GM12878 (cell line): ENCODE measurements around the gene PKMYT1. TPM values are rescaled to one million over a fixed set of nuclear protein-coding genes. Genes with fewer than 3 reads are reported as not detected.

Source experiments
- ATAC-seq: fragments of 200-7000 bp; cut with Tn5 transposase; 3 replicates; pipeline ENCODE4 v1.9.1; 2020; ENCODE audit warnings: mild to moderate bottlenecking, moderate library complexity
- BruUV-seq: library from RNA; stranded (reverse); fragments of 400-500 nt; replicated peaks from 2 replicates; lab custom pipeline; 2021; lab: Mats Ljungman, UMichigan
- CTCF ChIA-PET: fragments of 300-600 bp; sonication (Branson Sonifier 250); formaldehyde crosslinking; extraction: SDS; loops from one replicate; lab custom pipeline; 2021; ENCODE audit warnings: inconsistent platforms; lab: Yijun Ruan, JAX
- POLR2A ChIA-PET: fragments of 350-600 bp; formaldehyde crosslinking; extraction: SDS; loops from one replicate; lab custom pipeline; 2021; ENCODE audit warnings: inconsistent platforms; lab: Charles Lee
- RAD21 ChIA-PET: fragments of 300-600 bp; sonication (Branson Sonifier 250); formaldehyde crosslinking; loops from one replicate; lab custom pipeline; 2023; ENCODE audit warnings: antibody characterized with exemption; ENCODE audit not compliant: unreplicated experiment; lab: Charles Lee
- SMC1A ChIA-PET: fragments of 300-600 bp; sonication (Branson Sonifier 250); formaldehyde crosslinking; loops from one replicate; lab custom pipeline; 2023; ENCODE audit not compliant: unreplicated experiment, uncharacterized antibody; lab: Charles Lee
- DNase-seq: peaks from one replicate; pipeline ENCODE4 v3.0.0-alpha.2; 2011; ENCODE audit warnings: low read depth, low spot score
- FAIRE-seq: peaks from 3 replicates; lab custom pipeline; 2011; peaks lifted over from hg19 to GRCh38; lab: Jason Lieb, UNC
- H2AFZ ChIP-seq: 2 replicates; pipeline ENCODE4 v1.6.0; 2011; ENCODE audit warnings: low read depth, low read length, control low read depth; ENCODE audit not compliant: control insufficient read depth
- H3K27ac ChIP-seq: 2 replicates; pipeline ENCODE4 v1.5.1; 2011; ENCODE audit warnings: control low read depth; ENCODE audit not compliant: control insufficient read depth, insufficient read depth
- H3K27me3 ChIP-seq, 2 experiments: replicated peaks in 1 of 2; 2 replicates each; pipeline versions ENCODE4 v1.6.0 to v1.6.1; 2011; ENCODE audit warnings: low read length in 1 of 2; ENCODE audit not compliant: control insufficient read depth in 2 of 2, insufficient read depth in 2 of 2
- H3K36me3 ChIP-seq, 2 experiments: 2 replicates each; pipeline ENCODE4 v1.5.1; 2011; ENCODE audit warnings: low read length in 1 of 2; ENCODE audit not compliant: control insufficient read depth in 2 of 2, insufficient read depth in 2 of 2
- H3K4me1 ChIP-seq: 2 replicates; pipeline ENCODE4 v1.6.1; 2011; ENCODE audit warnings: mild to moderate bottlenecking, low read length, moderate library complexity, mixed read lengths; ENCODE audit not compliant: control insufficient read depth, insufficient read depth
- H3K4me2 ChIP-seq: 2 replicates; pipeline ENCODE4 v1.6.0; 2011; ENCODE audit warnings: control low read depth; ENCODE audit not compliant: control insufficient read depth, insufficient read depth
- H3K4me3 ChIP-seq: fragments of 200-600 bp; sonication (generic); 2 replicates; pipeline ENCODE4 v1.5.1; 2016
- H3K79me2 ChIP-seq: 2 replicates; pipeline ENCODE4 v1.6.0; 2011; ENCODE audit warnings: low read length; ENCODE audit not compliant: control insufficient read depth, insufficient read depth
- H3K9ac ChIP-seq: 2 replicates; pipeline ENCODE4 v1.8.0; 2011; ENCODE audit warnings: low read length, control low read depth, mixed read lengths; ENCODE audit not compliant: control insufficient read depth, insufficient read depth
- H3K9me3 ChIP-seq: replicated peaks from 3 replicates; pipeline ENCODE4 v1.5.1; 2011; ENCODE audit warnings: mild to moderate bottlenecking, low read length; ENCODE audit not compliant: control insufficient read depth, insufficient read depth
- H4K20me1 ChIP-seq: 2 replicates; pipeline ENCODE4 v1.6.0; 2011; ENCODE audit not compliant: control insufficient read depth, insufficient read depth
- BHLHE40 ChIP-seq, 2 experiments: fragments of 450-650 bp in 1 of 2; IDR thresholded peaks; 2 replicates each; pipeline ENCODE4 v1.6.1; 2011 to 2017; ENCODE audit warnings: low read depth in 2 of 2, borderline replicate concordance in 1 of 2, improper control_type of control experiment in 1 of 2, low read length in 1 of 2, mild to moderate bottlenecking in 1 of 2
- BMI1 ChIP-seq: fragments of 450-650 bp; IDR thresholded peaks from 2 replicates; pipeline ENCODE4 v1.6.1; 2016; ENCODE audit warnings: mild to moderate bottlenecking, moderate library complexity, borderline replicate concordance
- BRCA1 ChIP-seq: IDR thresholded peaks from 2 replicates; pipeline ENCODE4 v1.6.1; 2011; ENCODE audit warnings: low read depth, low read length, improper control_type of control experiment
- CEBPB ChIP-seq, 2 experiments: fragments of 150-350 bp in 1 of 2; IDR thresholded peaks; 2 replicates each; pipeline ENCODE4 v1.6.1; 2012 to 2014; ENCODE audit warnings: low read depth in 2 of 2, low read length in 2 of 2, borderline replicate concordance in 1 of 2, inconsistent platforms in 1 of 2
- MYC ChIP-seq: IDR thresholded peaks from 2 replicates; pipeline ENCODE4 v1.6.1; 2011; ENCODE audit warnings: mild to moderate bottlenecking, low read length, moderate library complexity, inconsistent platforms; ENCODE audit not compliant: insufficient read depth, insufficient replicate concordance, insufficient read length, severe bottlenecking
- NFYA ChIP-seq: IDR thresholded peaks from 2 replicates; pipeline ENCODE4 v1.6.1; 2011; ENCODE audit warnings: low read depth, mild to moderate bottlenecking, low read length, improper control_type of control experiment, borderline replicate concordance
- NR2C1 ChIP-seq: fragments of 450-650 bp; IDR thresholded peaks from 2 replicates; pipeline ENCODE4 v1.6.1; 2017; ENCODE audit warnings: antibody characterized with exemption, mild to moderate bottlenecking, moderate library complexity
- RAD51 ChIP-seq: fragments of 450-650 bp; IDR thresholded peaks from 2 replicates; pipeline ENCODE4 v1.6.1; 2016; ENCODE audit warnings: moderate library complexity, mild to moderate bottlenecking, inconsistent platforms
- RCOR1 ChIP-seq: conservative IDR thresholded peaks from 2 replicates; pipeline ENCODE4 v1.6.1; 2012; ENCODE audit warnings: low read depth, low read length, improper control_type of control experiment
- SP1 ChIP-seq: IDR thresholded peaks from one replicate; pipeline ENCODE4 v1.6.1; 2011; ENCODE audit warnings: low read depth, low read length
- SREBF1 ChIP-seq: IDR thresholded peaks from 2 replicates; pipeline ENCODE4 v1.6.1; 2012; ENCODE audit warnings: mild to moderate bottlenecking, low read length
- YY1 ChIP-seq: IDR thresholded peaks from 2 replicates; pipeline ENCODE4 v1.6.1; 2011; ENCODE audit warnings: low read depth, mild to moderate bottlenecking, low read length
- ZNF217 ChIP-seq: fragments of 450-650 bp; IDR thresholded peaks from 2 replicates; pipeline ENCODE4 v1.6.1; 2017; ENCODE audit warnings: antibody characterized with exemption, mild to moderate bottlenecking
- ZSCAN29 ChIP-seq: fragments of 450-650 bp; IDR thresholded peaks from 2 replicates; pipeline ENCODE4 v1.6.1; 2017; ENCODE audit warnings: mild to moderate bottlenecking, moderate library complexity
- WGBS: methylation state at CpG from one replicate; pipeline ENCODE4 v1.1.6; 2016; ENCODE audit warnings: low lambda C conversion rate; ENCODE audit not compliant: insufficient replicate concordance, insufficient coverage; ENCODE audit errors: missing lambda C conversion rate; 5-methylcytosine and 5-hydroxymethylcytosine counted together
- in situ Hi-C: fragments of 300-500 bp; cut with MboI; formaldehyde crosslinking; loops from 9 replicates; pipeline ENCODE4 v1.14.3; 2018; ENCODE audit warnings: mixed read lengths
- intact Hi-C: fragments of 100-400 bp; cut with micrococcal nuclease; formaldehyde crosslinking; loops from one replicate; pipeline ENCODE4 v1.14.2; 2022; ENCODE audit not compliant: unreplicated experiment
- polyA plus RNA-seq, 11 experiments: library from polyadenylated mRNA; depleted of rRNA in 4 of 11; unstranded in 6 of 11; stranded (reverse) in 5 of 11; fragments of >200 nt; fragmentation: Nextera tagmentation in 4 of 11; fragmentation: Illumina TruSeq in 1 of 11; extraction: Ambion mirVana in 4 of 11; extraction: Trizol in 1 of 11; gene quantifications; 1 replicate in 1 of 11; 2 replicates in 10 of 11; pipeline versions ENCODE4 v1.2.1 to v1.2.3, GENCODE V29; 2011 to 2016; ENCODE audit warnings: inconsistent platforms in 2 of 11, missing spikeins in 2 of 11, low read depth in 1 of 11
- total RNA-seq, 4 experiments: library from RNA; depleted of rRNA in 3 of 4; stranded (reverse); fragments of >200 nt in 3 of 4; fragmentation: Illumina TruSeq in 1 of 4; extraction: Trizol in 1 of 4; gene quantifications; 2 replicates each; pipeline versions ENCODE4 v1.2.1 to v1.2.3, GENCODE V29; 2013 to 2021
- TF ChIP-seq, protein P1 (sequence below): fragments of 450-650 bp; conservative IDR thresholded peaks from 2 replicates; pipeline ENCODE4 v1.6.1; 2017; ENCODE audit warnings: mild to moderate bottlenecking, moderate library complexity

The PKMYT1 gene
- total and polyA plus RNA-seq, 10 of the 15 experiments (the other 5 are each of a cell fraction or from before 2014, with no cell fraction given) = 4.6 to 101 (median 29.9) TPM

DNA sequence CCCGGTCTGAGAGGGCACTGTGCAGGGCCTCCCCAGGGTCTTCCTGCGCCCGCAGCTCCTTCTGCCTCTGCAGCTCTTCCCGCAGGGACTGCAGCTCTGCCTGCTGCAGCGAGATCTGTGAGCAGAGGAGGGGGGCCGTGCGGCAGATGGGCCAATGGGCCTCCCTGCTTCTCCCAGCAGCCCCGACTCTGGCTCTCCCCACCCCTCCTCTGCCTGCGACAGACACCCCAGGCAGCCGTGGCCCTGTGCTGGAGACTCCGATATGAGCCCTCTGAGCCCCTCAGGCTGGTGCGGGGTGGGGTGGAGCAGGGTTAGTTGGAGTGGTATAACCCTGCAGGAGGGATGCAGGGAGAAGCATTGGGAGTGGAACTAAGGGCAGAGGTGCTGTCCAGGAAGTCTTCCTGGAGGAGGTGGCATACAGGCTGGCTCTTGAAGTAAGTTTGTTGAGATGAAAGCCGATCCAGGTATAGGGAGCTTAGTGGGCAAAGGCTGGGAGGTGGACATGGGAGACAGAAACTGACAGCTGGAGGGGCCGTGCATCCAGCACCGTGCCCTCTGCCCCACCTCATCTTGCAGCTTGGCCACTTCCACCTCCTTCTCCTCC, 48.6 kb upstream of the PKMYT1 start:
- FAIRE-seq (no peak), ATAC-seq (no peak), DNase-seq (no peak)
- Histone ChIP-seq H3K9me3 (no peaks in the 10 kb centered on the region), H3K27ac (no peak overlapping the region), H3K9ac (no peak overlapping the region), H3K27me3 (peaks cover 7 to 8% of the 10 kb centered on the region in 2 experiments), H4K20me1 (0 out of 2 replicates have a peak, but pooled peaks cover 3% of the 10 kb centered on the region), H3K4me2 (no peak overlapping the region), H3K36me3 (peaks cover 4 to 7% of the 10 kb centered on the region in 2 experiments; a peak in 3 of 4 replicates), H2AFZ (no peak overlapping the region), H3K79me2 (no peaks in the 10 kb centered on the region), H3K4me3 (no peak overlapping the region), H3K4me1 (peaks cover 6% of the 10 kb centered on the region)
- no peak for TF ChIP-seq YY1
- TF ChIP-seq MYC = no peak
- no peak for TF ChIP-seq NR2C1
- TF ChIP-seq, protein P1, sequence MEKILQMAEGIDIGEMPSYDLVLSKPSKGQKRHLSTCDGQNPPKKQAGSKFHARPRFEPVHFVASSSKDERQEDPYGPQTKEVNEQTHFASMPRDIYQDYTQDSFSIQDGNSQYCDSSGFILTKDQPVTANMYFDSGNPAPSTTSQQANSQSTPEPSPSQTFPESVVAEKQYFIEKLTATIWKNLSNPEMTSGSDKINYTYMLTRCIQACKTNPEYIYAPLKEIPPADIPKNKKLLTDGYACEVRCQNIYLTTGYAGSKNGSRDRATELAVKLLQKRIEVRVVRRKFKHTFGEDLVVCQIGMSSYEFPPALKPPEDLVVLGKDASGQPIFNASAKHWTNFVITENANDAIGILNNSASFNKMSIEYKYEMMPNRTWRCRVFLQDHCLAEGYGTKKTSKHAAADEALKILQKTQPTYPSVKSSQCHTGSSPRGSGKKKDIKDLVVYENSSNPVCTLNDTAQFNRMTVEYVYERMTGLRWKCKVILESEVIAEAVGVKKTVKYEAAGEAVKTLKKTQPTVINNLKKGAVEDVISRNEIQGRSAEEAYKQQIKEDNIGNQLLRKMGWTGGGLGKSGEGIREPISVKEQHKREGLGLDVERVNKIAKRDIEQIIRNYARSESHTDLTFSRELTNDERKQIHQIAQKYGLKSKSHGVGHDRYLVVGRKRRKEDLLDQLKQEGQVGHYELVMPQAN = no peak
- TF ChIP-seq BRCA1 = no peak
- TF ChIP-seq NFYA = no peak
- TF ChIP-seq ZNF217 = no peak
- no peak for TF ChIP-seq BHLHE40 (IDR thresholded peaks at IDR 0.05; ENCODE audit: borderline replicate concordance in 1 of 2, low read depth in 2 of 2, low read length in 1 of 2)
- TF ChIP-seq BMI1 = no peak
- no peak for TF ChIP-seq RAD51
- no peak for TF ChIP-seq SP1
- TF ChIP-seq SREBF1 = no peak
- no peak for TF ChIP-seq CEBPB (IDR thresholded peaks at IDR 0.05; ENCODE audit: borderline replicate concordance in 1 of 2, low read depth in 2 of 2, low read length in 2 of 2)
- TF ChIP-seq ZSCAN29 = no peak
- no peak for TF ChIP-seq RCOR1
- ChIA-PET CTCF (interaction anchor here (0.6 to 18.2 kb wide), 24 partner anchors 9 to 139 kb away, joined by 3 to 421 read pairs (median 5); partner anchors contain the start of genes TNFRSF12A and ZNF213), SMC1A (interaction anchor here (1.2 to 10.1 kb wide), 6 partner anchors 14 to 103 kb away, joined by 3 to 91 read pairs (median 4); no protein-coding TSS in a partner anchor), RAD21 (interaction anchor here (1.0 to 6.5 kb wide), 9 partner anchors 9 to 101 kb away, joined by 4 to 94 read pairs (median 8); partner anchors contain the start of genes KREMEN2 and TNFRSF12A), POLR2A (interaction anchor here (0.6 to 1.4 kb wide), 6 partner anchors 21 to 1973 kb away, joined by 3 to 4 read pairs (median 3); no protein-coding TSS in a partner anchor)
- intact Hi-C loops = loop anchor here (1.0 kb wide), 1 partner anchor 26 kb away; no protein-coding TSS in a partner anchor
- no TSS peak for BruUV-seq
- 27% methylated on average over 15 of the region's 15 CpGs for WGBS
- in situ Hi-C loops = no loop called here
